GM21447 (cell line): Measurements from ENCODE around the gene HDAC1.
A peak's percentile ranks its signal among the peaks of the same experiment; 100 is the strongest.
"Not testable (repeated sequence)": the region's sequence is repeated elsewhere in the genome, so short reads cannot be mapped to it uniquely, and the experiment has no call there.

ENCODE experiments used
- ATAC-seq: cut with Tn5 transposase; IDR thresholded peaks from one replicate; pipeline ENCODE4 v1.9.1; 2021; ENCODE audit not compliant: unreplicated experiment

The HDAC1 gene

DNA sequence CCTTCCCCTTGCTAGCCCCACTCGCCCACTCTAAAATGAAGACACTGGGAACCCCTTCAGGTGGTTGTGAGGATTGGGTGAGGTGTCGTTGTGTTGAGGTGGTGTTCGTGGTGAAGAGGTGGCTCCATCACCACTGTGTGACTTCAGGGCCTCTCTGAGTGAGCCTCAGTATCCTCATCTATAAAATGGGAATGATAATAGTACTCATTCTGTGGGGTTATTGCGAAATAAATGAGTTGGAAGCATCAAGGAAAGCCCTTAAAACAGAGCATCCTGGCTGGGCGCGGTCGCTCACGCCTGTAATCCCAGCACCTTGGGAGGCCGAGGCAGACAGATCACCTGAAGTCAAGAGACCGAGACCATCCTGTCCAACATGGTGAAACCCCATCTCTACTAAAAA is 50.8 kb downstream of the HDAC1 start:
- ATAC-seq, result no peak

DNA sequence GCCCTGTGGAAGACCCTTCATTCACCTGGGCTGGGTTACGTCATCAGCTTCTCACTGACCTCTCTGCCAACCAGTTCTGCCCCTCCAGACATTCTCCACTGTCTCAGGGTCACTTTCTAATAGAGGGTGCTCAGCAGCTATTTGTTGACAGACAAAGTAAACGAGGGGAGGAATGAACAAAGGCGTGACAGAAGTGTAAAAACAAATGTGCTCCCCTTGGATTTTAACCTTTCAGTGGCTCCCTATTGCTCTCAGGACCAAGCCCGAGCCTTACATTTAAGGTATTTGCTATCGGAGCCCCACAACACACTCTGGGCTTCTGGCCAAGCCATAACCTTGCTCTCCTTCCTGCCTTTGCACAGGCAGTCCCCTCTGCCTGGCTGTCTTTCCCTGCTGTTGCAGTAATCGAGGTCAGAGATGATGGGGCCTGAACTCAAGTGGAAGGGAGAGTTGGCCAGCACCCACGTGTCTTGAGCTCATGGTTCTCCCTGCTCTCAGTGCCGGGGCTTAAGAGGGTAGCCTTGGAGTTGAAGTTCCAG is 53.5 kb downstream of the HDAC1 start:
- ATAC-seq, result no peak

GRCh38 chr1:32346532-32347157 is 54.8 kb downstream of the HDAC1 start:
- ATAC-seq, result no peak

GRCh38 chr1:32349211-32349708 is 57.4 kb downstream of the HDAC1 start:
- no peak for ATAC-seq

GRCh38 chr1:32350785-32351398 is 59.0 kb downstream of the HDAC1 start:
- peak; percentile 27 for ATAC-seq

GRCh38 chr1:32351399-32352238 is 59.7 kb downstream of the HDAC1 start:
- peak; percentile 80 for ATAC-seq

- no peak for ATAC-seq
Observed at GRCh38 chr1:32352239-32352745, 60.4 kb downstream of the HDAC1 start.

DNA sequence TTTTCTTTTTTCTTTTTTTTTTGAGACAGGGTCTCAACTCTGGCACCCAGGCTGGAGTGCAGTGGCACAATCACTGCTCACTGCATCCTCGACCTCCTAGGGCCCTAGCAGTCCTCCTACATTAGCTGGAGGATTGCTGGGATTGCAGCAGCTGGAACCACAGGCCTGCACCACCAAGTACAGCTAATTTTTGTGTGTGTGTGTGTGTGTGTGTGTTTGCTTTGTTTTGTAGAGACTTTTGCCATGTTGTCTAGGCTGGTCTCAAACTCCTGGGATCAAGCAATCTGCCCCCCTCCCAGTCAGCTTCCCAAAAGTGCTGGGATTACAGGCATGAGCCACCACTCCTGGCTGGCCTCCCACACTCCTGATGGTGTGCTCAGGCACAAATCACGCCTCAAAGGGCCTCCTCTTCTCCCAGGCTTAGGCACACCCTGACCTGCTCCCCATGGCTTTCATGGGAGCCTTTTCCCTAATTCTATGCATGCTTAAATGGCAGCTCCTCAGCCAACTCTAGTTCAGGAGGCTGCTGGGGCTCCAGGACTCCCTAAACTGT is 61.0 kb downstream of the HDAC1 start:
- ATAC-seq, result no peak

DNA sequence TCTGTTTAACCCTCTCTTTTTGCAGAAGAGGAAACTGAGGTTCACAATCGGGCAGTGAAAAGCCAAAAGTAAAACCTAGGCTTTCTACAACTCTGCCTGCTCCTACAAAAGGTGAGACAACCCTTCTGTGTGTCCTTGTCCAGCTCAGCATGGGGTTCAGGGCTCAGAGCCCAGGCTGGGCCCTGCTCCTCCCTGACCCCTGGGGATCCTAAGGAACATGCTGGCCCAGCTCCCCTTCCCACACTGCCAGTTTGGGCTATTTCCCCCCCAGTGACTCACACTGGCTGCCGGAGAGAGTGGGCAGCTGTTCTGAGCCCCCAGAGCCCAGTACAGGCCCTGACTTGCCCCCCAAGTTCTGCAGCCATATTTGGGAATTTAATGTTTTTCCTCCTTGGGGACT is 61.5 kb downstream of the HDAC1 start:
- ATAC-seq, result no peak

- ATAC-seq, result no peak
Observed at GRCh38 chr1:32353886-32354570, 62.1 kb downstream of the HDAC1 start.

DNA sequence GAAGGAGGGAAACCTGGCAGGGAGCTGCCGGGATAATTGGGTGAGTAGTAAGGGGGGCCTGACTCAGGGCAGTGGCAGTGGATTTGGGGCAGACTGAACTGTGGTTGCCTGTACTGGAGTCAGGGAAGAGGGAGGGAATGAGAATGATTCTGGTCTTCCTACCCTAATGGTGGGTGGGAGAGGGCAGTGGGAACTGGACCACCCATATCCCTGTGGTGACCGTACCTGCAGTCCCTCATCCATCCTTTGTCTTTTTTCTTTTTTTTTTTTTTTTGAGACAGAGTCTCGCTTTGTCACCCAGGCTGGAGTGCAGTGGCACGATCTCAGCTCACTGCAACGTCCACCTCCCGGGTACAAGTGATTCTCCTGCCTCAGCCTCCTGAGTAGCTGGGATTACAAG is 63.9 kb downstream of the HDAC1 start:
- not testable (repeated sequence) for ATAC-seq

- ATAC-seq, result no peak
Observed at GRCh38 chr1:32356478-32356877, 64.6 kb downstream of the HDAC1 start.

GRCh38 chr1:32357614-32358013 is 65.7 kb downstream of the HDAC1 start:
- no peak for ATAC-seq

- ATAC-seq, result no peak
Observed at GRCh38 chr1:32358435-32358834, 66.6 kb downstream of the HDAC1 start.

DNA sequence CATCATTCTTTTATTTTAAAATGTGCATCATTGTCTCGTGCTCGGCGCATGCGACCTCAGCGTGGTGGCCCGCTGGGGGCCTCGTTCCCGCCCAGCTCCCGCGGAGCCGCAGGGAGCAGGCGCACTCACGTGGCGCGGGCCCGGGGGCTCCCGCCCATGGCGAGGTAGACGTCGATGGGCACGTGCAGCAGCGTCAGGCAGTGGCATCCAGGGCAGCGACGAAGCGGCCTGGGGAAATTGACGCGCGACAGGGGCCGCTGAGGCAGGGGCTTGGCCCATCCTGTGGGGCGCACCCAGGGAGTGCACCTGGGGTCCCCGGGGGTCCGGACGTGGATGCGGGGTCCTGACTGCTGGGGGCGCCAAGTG is 69.4 kb downstream of the HDAC1 start:
- no peak for ATAC-seq

GRCh38 chr1:32361674-32362473 is 70.0 kb downstream of the HDAC1 start:
- no peak for ATAC-seq

GRCh38 chr1:32362474-32363313 is 70.8 kb downstream of the HDAC1 start, which contains the start of the genes FAM229A and TSSK3:
TSS of gene FAM229A (minus strand) at chr1:32362485. CDS start at chr1:32362091, 394 bp downstream.
TSS of gene TSSK3 (plus strand) at chr1:32362539. CDS start at chr1:32362702, 163 bp downstream.
- ATAC-seq, result no peak

DNA sequence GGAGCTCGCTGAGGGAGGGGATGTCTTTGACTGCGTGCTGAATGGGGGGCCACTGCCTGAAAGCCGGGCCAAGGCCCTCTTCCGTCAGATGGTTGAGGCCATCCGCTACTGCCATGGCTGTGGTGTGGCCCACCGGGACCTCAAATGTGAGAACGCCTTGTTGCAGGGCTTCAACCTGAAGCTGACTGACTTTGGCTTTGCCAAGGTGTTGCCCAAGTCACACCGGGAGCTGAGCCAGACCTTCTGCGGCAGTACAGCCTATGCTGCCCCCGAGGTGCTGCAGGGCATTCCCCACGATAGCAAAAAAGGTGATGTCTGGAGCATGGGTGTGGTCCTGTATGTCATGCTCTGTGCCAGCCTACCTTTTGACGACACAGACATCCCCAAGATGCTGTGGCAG is 71.8 kb downstream of the HDAC1 start:
- no peak for ATAC-seq

- no peak for ATAC-seq
Observed at GRCh38 chr1:32364836-32365235, 73.0 kb downstream of the HDAC1 start.
